GM23248 (cell line): Measurements from ENCODE around the gene SBF2. TPM values are rescaled to one million over a fixed set of nuclear protein-coding genes. Genes with fewer than 3 reads are reported as not detected.

Experiments used
- DNase-seq: peaks from one replicate; pipeline ENCODE4 v3.0.0-alpha.2; 2015
- H2AFZ ChIP-seq: fragments of 200-600 bp; sonication (generic); 2 replicates; pipeline ENCODE4 v1.6.1; 2016; ENCODE audit warnings: antibody characterized with exemption
- H3F3A ChIP-seq: fragments of 200-600 bp; sonication (generic); 2 replicates; pipeline ENCODE4 v1.6.1; 2016; ENCODE audit warnings: mild to moderate bottlenecking, antibody characterized with exemption, mixed run types; ENCODE audit not compliant: insufficient read depth
- H3K27ac ChIP-seq: fragments of 200-600 bp; sonication (generic); 2 replicates; pipeline ENCODE4 v1.5.1; 2016; ENCODE audit warnings: mild to moderate bottlenecking
- H3K27me3 ChIP-seq: fragments of 200-600 bp; sonication (generic); replicated peaks from 2 replicates; pipeline ENCODE4 v1.6.1; 2016; ENCODE audit warnings: mild to moderate bottlenecking; ENCODE audit not compliant: insufficient read depth
- H3K36me3 ChIP-seq: fragments of 200-600 bp; sonication (generic); 2 replicates; pipeline ENCODE4 v1.6.1; 2016; ENCODE audit warnings: low read depth, mild to moderate bottlenecking
- H3K4me1 ChIP-seq: fragments of 200-600 bp; sonication (generic); 2 replicates; pipeline ENCODE4 v1.6.1; 2016; ENCODE audit warnings: mild to moderate bottlenecking; ENCODE audit not compliant: insufficient read depth
- H3K4me2 ChIP-seq: fragments of 200-600 bp; sonication (generic); one replicate; pipeline ENCODE4 v1.6.1; 2016; ENCODE audit warnings: mild to moderate bottlenecking; ENCODE audit not compliant: unreplicated experiment
- H3K4me3 ChIP-seq: fragments of 200-600 bp; sonication (generic); 2 replicates; pipeline ENCODE4 v1.5.1; 2016; ENCODE audit warnings: mild to moderate bottlenecking
- H3K79me2 ChIP-seq: fragments of 200-600 bp; sonication (generic); 2 replicates; pipeline ENCODE4 v1.6.1; 2016; ENCODE audit warnings: mild to moderate bottlenecking; ENCODE audit not compliant: insufficient read depth
- H3K9ac ChIP-seq: fragments of 200-600 bp; sonication (generic); 2 replicates; pipeline ENCODE4 v1.6.1; 2016; ENCODE audit warnings: mild to moderate bottlenecking
- H3K9me2 ChIP-seq: fragments of 200-600 bp; sonication (generic); 2 replicates; pipeline ENCODE4 v1.6.1; 2016; ENCODE audit warnings: mixed run types, mild to moderate bottlenecking, moderate library complexity; ENCODE audit not compliant: insufficient read depth
- H3K9me3 ChIP-seq: fragments of 200-600 bp; sonication (generic); one replicate; pipeline ENCODE4 v1.6.1; 2017; ENCODE audit warnings: low read depth
- H4K20me1 ChIP-seq: fragments of 200-600 bp; sonication (generic); 2 replicates; pipeline ENCODE4 v1.6.0; 2016; ENCODE audit not compliant: insufficient read depth
- EZH2 ChIP-seq: fragments of 200-600 bp; sonication (generic); IDR thresholded peaks from 2 replicates; pipeline ENCODE4 v1.6.1; 2018; ENCODE audit warnings: antibody characterized with exemption, mild to moderate bottlenecking; ENCODE audit not compliant: insufficient read depth, poor library complexity, severe bottlenecking
- EZH2phosphoT487 ChIP-seq: fragments of 200-600 bp; sonication (generic); IDR thresholded peaks from 2 replicates; pipeline ENCODE4 v1.6.1; 2018; ENCODE audit warnings: antibody characterized with exemption, moderate library complexity, mild to moderate bottlenecking, low read depth; ENCODE audit not compliant: insufficient read depth
- WGBS, 2 experiments: methylation state at CpG; one replicate each; pipeline ENCODE4 v1.1.6; 2015 to 2017; ENCODE audit warnings: low lambda C conversion rate in 2 of 2, low coverage in 1 of 2; ENCODE audit errors: missing lambda C conversion rate in 2 of 2; 5-methylcytosine and 5-hydroxymethylcytosine counted together
- in situ Hi-C: fragments of 300-500 bp; cut with MboI; formaldehyde crosslinking; loops from 2 replicates; pipeline ENCODE4 v1.15.0; 2020
- polyA plus RNA-seq: library from polyadenylated mRNA; unstranded; fragments of >200 nt; fragmentation: Nextera tagmentation; extraction: Ambion mirVana; gene quantifications from 2 replicates; pipeline ENCODE4 v1.2.1, GENCODE V29; 2016
- total RNA-seq: library from RNA; depleted of rRNA; stranded (reverse); fragments of >200 nt; shearing (Covaris generic); gene quantifications from 2 replicates; pipeline ENCODE4 v1.2.3, GENCODE V29; 2014

The SBF2 gene
- total and polyA plus RNA-seq, 2 experiments from 2014 or later, result 21.9 to 32.7 TPM

DNA sequence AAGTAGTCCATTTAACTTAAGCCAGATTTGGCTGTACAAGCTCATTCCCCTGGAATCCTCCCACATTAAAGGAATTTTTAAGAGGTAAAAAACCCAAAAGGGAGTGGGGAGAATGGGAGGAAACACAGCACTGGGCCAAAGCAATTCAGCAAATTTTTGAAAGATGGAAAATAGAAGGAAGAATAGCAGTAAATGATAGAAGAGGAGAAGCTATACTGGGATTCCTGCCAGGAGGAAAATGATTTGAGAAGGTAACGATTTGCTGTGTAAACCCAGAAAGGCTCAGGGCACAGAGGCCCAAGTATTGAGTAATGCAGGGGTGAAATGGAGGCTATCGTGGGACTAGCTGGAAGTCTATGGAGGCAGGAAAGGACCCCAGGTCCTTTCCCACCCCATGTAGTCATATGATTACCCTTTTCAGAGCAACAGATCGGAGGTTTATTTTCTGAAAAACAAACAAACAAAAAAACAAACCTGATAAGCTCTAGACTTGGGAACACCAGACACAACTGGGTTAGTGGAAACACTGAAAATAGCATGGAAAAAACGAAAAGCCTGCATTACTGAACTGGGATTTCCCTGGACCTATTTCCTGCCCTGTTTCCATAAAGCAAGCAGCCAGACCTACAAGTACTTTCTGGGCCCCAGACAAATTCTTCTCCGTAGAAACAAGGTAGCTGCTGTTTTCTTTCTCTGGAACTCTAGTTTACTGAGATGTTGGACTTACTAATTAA, 490.2 kb downstream of the SBF2 start:
- no peaks in the 10 kb centered on the region for H3K9me3 ChIP-seq
- no peak overlapping the region for H2AFZ ChIP-seq
- H3K4me2 ChIP-seq, result peak overlapping the region; percentile 36
- H3K27ac ChIP-seq, result peak overlapping the region; percentile 90
- H3F3A ChIP-seq, result peaks cover 45% of the 10 kb centered on the region
- no peak for TF ChIP-seq EZH2
- no peak for TF ChIP-seq EZH2phosphoT487
- H3K27me3 ChIP-seq, result no peaks in the 10 kb centered on the region
- no peaks in the 10 kb centered on the region for H3K79me2 ChIP-seq
- peak; percentile 32 for DNase-seq
- 48 to 52% methylated on average over 5 of the region's 5 CpGs for WGBS, 2 experiments
- H3K36me3 ChIP-seq, result peaks cover 20% of the 10 kb centered on the region
- no peaks in the 10 kb centered on the region for H4K20me1 ChIP-seq
- peak overlapping the region; percentile 55; the same call in 1 of the 2 replicates for H3K9ac ChIP-seq
- H3K4me1 ChIP-seq, result peaks cover 56% of the 10 kb centered on the region
- H3K4me3 ChIP-seq, result no peak overlapping the region
- in situ Hi-C loops, result no loop called here
- H3K9me2 ChIP-seq, result no peaks in the 10 kb centered on the region; the same call in 1 of the 2 replicates

DNA sequence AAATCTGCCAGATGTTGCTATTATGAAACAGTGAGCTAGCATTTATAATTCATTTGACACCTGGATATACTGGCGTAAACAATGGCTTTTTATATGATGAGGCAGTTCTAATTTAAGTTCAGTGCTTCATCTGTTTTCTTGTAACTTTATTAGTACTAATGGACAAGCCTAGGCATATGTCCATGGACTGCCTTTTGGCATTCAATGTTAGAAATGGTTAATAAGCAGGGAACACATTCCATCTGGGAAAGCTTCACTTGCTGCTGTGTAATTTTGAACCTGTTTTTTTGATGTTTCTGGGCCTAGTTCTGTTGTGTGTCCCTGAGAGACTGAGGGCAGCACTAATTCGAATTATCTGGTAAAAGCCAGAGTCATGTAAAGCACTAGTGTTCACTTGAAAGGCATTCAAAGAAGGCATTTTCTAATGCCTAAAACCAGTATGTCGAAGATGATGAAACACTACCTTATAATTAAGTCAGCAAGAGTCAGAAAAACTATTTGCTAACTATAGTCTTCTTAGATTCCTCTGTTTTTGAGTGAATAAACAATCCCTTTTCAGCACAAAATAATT, 491.6 kb downstream of the SBF2 start:
- 1 to 6% methylated on average over 3 of the region's 3 CpGs for WGBS, 2 experiments
- Histone ChIP-seq H3K36me3 (peaks cover 13% of the 10 kb centered on the region), H3K9ac (peak overlapping the region; percentile 55), H3K9me2 (no peaks in the 10 kb centered on the region; the same call in 1 of the 2 replicates), H4K20me1 (no peaks in the 10 kb centered on the region), H3F3A (peaks cover 53% of the 10 kb centered on the region), H3K27me3 (no peaks in the 10 kb centered on the region), H3K27ac (peak overlapping the region; percentile 90), H3K4me3 (no peak overlapping the region), H3K9me3 (no peaks in the 10 kb centered on the region), H3K4me2 (peak overlapping the region; percentile 47), H3K79me2 (no peaks in the 10 kb centered on the region), H2AFZ (no peak overlapping the region), H3K4me1 (peaks cover 57% of the 10 kb centered on the region)
- peak; percentile 90 for DNase-seq
- in situ Hi-C loops, result no loop called here
- TF ChIP-seq EZH2 (no peak), EZH2phosphoT487 (no peak)

- Histone ChIP-seq H3K9me2 (no peaks in the 10 kb centered on the region), H2AFZ (no peak overlapping the region), H3K4me3 (no peak overlapping the region), H3K27me3 (no peaks in the 10 kb centered on the region), H3K79me2 (no peaks in the 10 kb centered on the region), H3K4me2 (peak overlapping the region; percentile 14), H3K27ac (peak overlapping the region; percentile 37), H3K36me3 (no peaks in the 10 kb centered on the region), H3K4me1 (peaks cover 65% of the 10 kb centered on the region), H4K20me1 (no peaks in the 10 kb centered on the region), H3K9me3 (no peaks in the 10 kb centered on the region), H3K9ac (no peak overlapping the region), H3F3A (peaks cover 63% of the 10 kb centered on the region)
- in situ Hi-C loops, result no loop called here
- TF ChIP-seq EZH2phosphoT487, result no peak
- no peak for TF ChIP-seq EZH2
- WGBS, 2 experiments, result 25 to 35% methylated on average over 3 of the region's 3 CpGs
- peak; percentile 53 for DNase-seq
Measured at GRCh38 chr11:9799886-9800285, 494.1 kb downstream of the SBF2 start.

- peak; percentile 14 for DNase-seq
- Histone ChIP-seq H3K9ac (no peak overlapping the region), H3K9me3 (no peaks in the 10 kb centered on the region), H4K20me1 (no peaks in the 10 kb centered on the region), H3K4me1 (peaks cover 41% of the 10 kb centered on the region), H3K36me3 (no peaks in the 10 kb centered on the region), H3K27me3 (no peaks in the 10 kb centered on the region), H3K4me2 (no peak overlapping the region), H3K4me3 (no peak overlapping the region), H3K27ac (0 out of 2 replicates have a peak overlapping the region, but pooled peaks have one; percentile 6), H3F3A (peaks cover 45% of the 10 kb centered on the region), H3K79me2 (no peaks in the 10 kb centered on the region), H3K9me2 (no peaks in the 10 kb centered on the region), H2AFZ (no peak overlapping the region)
- WGBS, 2 experiments, result 88 to 89% methylated on average over 4 of the region's 4 CpGs
- in situ Hi-C loops, result no loop called here
- TF ChIP-seq EZH2 (no peak), EZH2phosphoT487 (no peak)
Measured at GRCh38 chr11:9797300-9797699, 496.7 kb downstream of the SBF2 start.
